AG04450 (cell line): Measurements from ENCODE around the gene RRM2. TPM values are rescaled to one million over a fixed set of nuclear protein-coding genes. Genes with fewer than 3 reads are reported as not detected.

Experiments used
- CTCF ChIA-PET: fragments of 300-600, 350-600 bp; formaldehyde crosslinking; extraction: SDS; loops from one replicate; lab custom pipeline; 2022; ENCODE audit warnings: antibody characterized with exemption, inconsistent platforms; lab: Charles Lee
- POLR2A ChIA-PET: fragments of 350-600 bp; formaldehyde crosslinking; extraction: SDS; loops from one replicate; lab custom pipeline; 2021; ENCODE audit warnings: antibody characterized with exemption, inconsistent platforms; lab: Yijun Ruan, JAX
- DNase-seq: peaks from one replicate; pipeline ENCODE4 v3.0.0-alpha.2; 2011; ENCODE audit warnings: low read depth, low spot score
- H3K27ac ChIP-seq: one replicate; pipeline ENCODE4 v1.5.1; 2012; ENCODE audit warnings: low read depth, low read length, control low read depth
- H3K27me3 ChIP-seq: one replicate; pipeline ENCODE4 v1.6.0; 2012; ENCODE audit warnings: low read length; ENCODE audit not compliant: control insufficient read depth, insufficient read depth
- H3K4me3 ChIP-seq: 2 replicates; pipeline ENCODE4 v1.5.1; 2011; ENCODE audit warnings: mild to moderate bottlenecking, low read depth, low read length, control low read depth
- H3K9me3 ChIP-seq: 2 replicates; pipeline ENCODE4 v1.5.1; 2012; ENCODE audit warnings: low read length; ENCODE audit not compliant: control insufficient read depth, insufficient read depth
- CTCF ChIP-seq: IDR thresholded peaks from 2 replicates; pipeline ENCODE4 v1.5.1; 2011; ENCODE audit warnings: low read depth, low read length, control low read depth, inconsistent platforms
- polyA plus RNA-seq: library from polyadenylated mRNA; depleted of rRNA; stranded (reverse); fragments of >200 nt; gene quantifications from 2 replicates; pipeline ENCODE4 v1.2.3, GENCODE V29; 2011

The RRM2 gene
- polyA plus RNA-seq, 1 experiment = 21.7 TPM

GRCh38 chr2:10079266-10079869 lies 43.2 kb upstream of the RRM2 start:
- Histone ChIP-seq H3K9me3 (no peaks in the 10 kb centered on the region), H3K27me3 (peaks cover 66% of the 10 kb centered on the region), H3K4me3 (peak overlapping the region; percentile 39), H3K27ac (no peak overlapping the region)
- ChIA-PET CTCF (interaction anchor here (0.6 to 3.1 kb wide), 5 partner anchors 14 to 356 kb away, joined by 3 to 22 read pairs (median 4); no protein-coding TSS in a partner anchor), POLR2A (interaction anchor here (1.2 kb wide), 1 partner anchor 18 kb away, joined by 4 read pairs; no protein-coding TSS in a partner anchor)
- no peak for DNase-seq
- TF ChIP-seq CTCF = no peak

GRCh38 chr2:10079870-10080535 lies 42.5 kb upstream of the RRM2 start, which contains the start of gene CYS1:
TSS of gene CYS1 (minus strand) at chr2:10080411. CDS start at chr2:10080223, 188 bp downstream.
- no peak for TF ChIP-seq CTCF
- CTCF ChIA-PET = interaction anchor here (0.6 to 3.1 kb wide), 2 partner anchors 13 to 17 kb away, joined by 3 to 22 read pairs; no protein-coding TSS in a partner anchor
- H3K27ac ChIP-seq = no peak within 1 kb of the TSS
- no peaks in the 10 kb centered on the region for H3K9me3 ChIP-seq
- POLR2A ChIA-PET = interaction anchor here (1.2 kb wide), 1 partner anchor 17 kb away, joined by 4 read pairs; no protein-coding TSS in a partner anchor
- DNase-seq = no peak
- H3K4me3 ChIP-seq = peak within 1 kb of the TSS; percentile 39
- peaks cover 66% of the 10 kb centered on the region for H3K27me3 ChIP-seq

GRCh38 chr2:10080536-10081304 lies 41.8 kb upstream of the RRM2 start:
- peaks cover 68% of the 10 kb centered on the region for H3K27me3 ChIP-seq
- ChIA-PET POLR2A (no interaction called here), CTCF (no interaction called here)
- DNase-seq = no peak
- H3K4me3 ChIP-seq = no peak overlapping the region
- no peak for TF ChIP-seq CTCF
- no peak overlapping the region for H3K27ac ChIP-seq
- H3K9me3 ChIP-seq = no peaks in the 10 kb centered on the region

- Histone ChIP-seq H3K27ac (no peak overlapping the region), H3K27me3 (peaks cover 62% of the 10 kb centered on the region), H3K4me3 (no peak overlapping the region), H3K9me3 (no peaks in the 10 kb centered on the region)
- ChIA-PET CTCF (interaction anchor here (0.9 to 2.4 kb wide), 4 partner anchors 10 to 352 kb away, joined by 3 to 24 read pairs (median 10); no protein-coding TSS in a partner anchor), POLR2A (interaction anchor here (0.7 kb wide), 1 partner anchor 103 kb away, joined by 4 read pairs; no protein-coding TSS in a partner anchor)
- DNase-seq = no peak
- no peak for TF ChIP-seq CTCF
These were observed 39.5 kb upstream of the RRM2 start for GRCh38 chr2:10083046-10083445.
